Upper lobe of left lung (tissue), 6 donors: Measurements from ENCODE around the gene MCMBP. TPM values are rescaled to one million over a fixed set of nuclear protein-coding genes. Genes with fewer than 3 reads are reported as not detected.
"Not testable (repeated sequence)": the region's sequence is repeated elsewhere in the genome, so short reads cannot be mapped to it uniquely, and the experiment has no call there.

Source experiments
- ATAC-seq, 2 donors: fragments of 200-7000 bp; cut with Tn5 transposase; one replicate each; pipeline ENCODE4 v1.9.1; 2022; ENCODE audit warnings: mild to moderate bottlenecking in 2 of 2, moderate library complexity in 2 of 2; ENCODE audit not compliant: low FRiP score in 2 of 2
- DNase-seq, 2 donors: peaks; one replicate each; pipeline ENCODE4 v3.0.0-alpha.2; 2019 to 2020
- H3K27ac ChIP-seq, 4 donors: fragments of 200-600 bp; sonication (generic); one replicate each; pipeline ENCODE4 v1.5.1; 2016 to 2019
- H3K27me3 ChIP-seq, 4 donors: fragments of 200-600 bp; sonication (generic); one replicate each; pipeline ENCODE4 v1.5.1; 2017 to 2019
- H3K36me3 ChIP-seq, 4 donors: fragments of 200-600 bp; sonication (generic); one replicate each; pipeline ENCODE4 v1.5.1; 2016 to 2019
- H3K4me1 ChIP-seq, 4 donors: fragments of 200-600 bp; sonication (generic); one replicate each; pipeline ENCODE4 v1.5.1; 2018 to 2019
- H3K4me3 ChIP-seq, 4 donors: fragments of 200-600 bp; sonication (generic); one replicate each; pipeline ENCODE4 v1.5.1; 2017 to 2019; ENCODE audit warnings: mild to moderate bottlenecking in 2 of 4, moderate library complexity in 1 of 4
- H3K9me3 ChIP-seq, 4 donors: fragments of 200-600 bp; sonication (generic); one replicate each; pipeline ENCODE4 v1.5.1; 2018 to 2019
- EP300 ChIP-seq, 4 donors: sonication (generic); formaldehyde crosslinking; IDR thresholded peaks; one replicate each; pipeline ENCODE4 v1.5.1; 2017; ENCODE audit warnings: antibody characterized with exemption in 4 of 4, control low read depth in 2 of 4
- POLR2A ChIP-seq, 4 donors: fragments of 450-650 bp; IDR thresholded peaks; one replicate each; pipeline ENCODE4 v1.5.1; 2016 to 2017; ENCODE audit warnings: antibody characterized with exemption in 4 of 4, mild to moderate bottlenecking in 2 of 4
- POLR2AphosphoS5 ChIP-seq, 2 donors: sonication (generic); formaldehyde crosslinking; IDR thresholded peaks; one replicate each; pipeline ENCODE4 v1.5.1; 2017; ENCODE audit warnings: antibody characterized with exemption in 2 of 2
- WGBS, 2 donors: methylation state at CpG; one replicate each; pipeline ENCODE4 v1.1.5; 2017 to 2018; 5-methylcytosine and 5-hydroxymethylcytosine counted together
- total RNA-seq, 6 donors: library from RNA; depleted of rRNA in 4 of 6; stranded (reverse); fragments of >200 nt in 4 of 6; gene quantifications; one replicate each; pipeline versions ENCODE4 v1.1.0 to v1.2.1, GENCODE V29; 2016 to 2021
- TF ChIP-seq, protein P1 (sequence below), 6 experiments: fragments of 450-650 bp in 4 of 6; fragments of 200-600 bp in 2 of 6; sonication (generic) in 2 of 6; IDR thresholded peaks; one replicate each; pipeline ENCODE4 v1.5.1; 2016 to 2019; ENCODE audit warnings: antibody characterized with exemption in 6 of 6
- donor health status: DM: no; HTN: no; CAD: no; lungs with moderate emphysema.
- donor health status: DM: no; HTN: yes; CAD: no; lungs with severe emphysema.

MCMBP gene
- total RNA-seq, 6 donors from 2014 or later = 31.2 to 60.8 (median 50.7) TPM

DNA sequence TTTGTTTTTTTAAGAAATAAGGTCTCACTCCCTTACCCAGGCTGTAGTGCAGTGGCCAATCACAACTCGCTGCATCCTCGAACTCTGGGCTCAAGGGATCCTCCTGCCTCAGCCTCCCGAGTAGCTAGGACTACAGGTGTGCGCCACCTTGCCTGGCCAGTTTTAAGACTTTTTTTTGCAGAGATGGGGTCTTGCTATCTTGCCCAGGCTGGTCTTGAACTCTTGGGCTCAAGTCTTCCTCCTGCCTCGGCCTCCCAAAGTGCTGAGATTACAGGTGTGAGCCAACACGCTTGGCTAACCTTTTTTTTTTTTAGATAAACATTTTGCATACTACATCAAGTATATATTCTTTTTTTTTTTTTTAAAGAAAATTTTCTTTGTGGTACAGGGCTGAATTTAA, 38.0 kb upstream of the MCMBP start:
- H3K9me3 ChIP-seq = no peaks in the 10 kb centered on the region
- H3K27ac ChIP-seq = no peak overlapping the region
- TF ChIP-seq, protein P1, sequence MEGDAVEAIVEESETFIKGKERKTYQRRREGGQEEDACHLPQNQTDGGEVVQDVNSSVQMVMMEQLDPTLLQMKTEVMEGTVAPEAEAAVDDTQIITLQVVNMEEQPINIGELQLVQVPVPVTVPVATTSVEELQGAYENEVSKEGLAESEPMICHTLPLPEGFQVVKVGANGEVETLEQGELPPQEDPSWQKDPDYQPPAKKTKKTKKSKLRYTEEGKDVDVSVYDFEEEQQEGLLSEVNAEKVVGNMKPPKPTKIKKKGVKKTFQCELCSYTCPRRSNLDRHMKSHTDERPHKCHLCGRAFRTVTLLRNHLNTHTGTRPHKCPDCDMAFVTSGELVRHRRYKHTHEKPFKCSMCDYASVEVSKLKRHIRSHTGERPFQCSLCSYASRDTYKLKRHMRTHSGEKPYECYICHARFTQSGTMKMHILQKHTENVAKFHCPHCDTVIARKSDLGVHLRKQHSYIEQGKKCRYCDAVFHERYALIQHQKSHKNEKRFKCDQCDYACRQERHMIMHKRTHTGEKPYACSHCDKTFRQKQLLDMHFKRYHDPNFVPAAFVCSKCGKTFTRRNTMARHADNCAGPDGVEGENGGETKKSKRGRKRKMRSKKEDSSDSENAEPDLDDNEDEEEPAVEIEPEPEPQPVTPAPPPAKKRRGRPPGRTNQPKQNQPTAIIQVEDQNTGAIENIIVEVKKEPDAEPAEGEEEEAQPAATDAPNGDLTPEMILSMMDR (IDR thresholded peaks at IDR 0.05) = no peak
- TF ChIP-seq POLR2A (IDR thresholded peaks at IDR 0.05) (no peak), POLR2AphosphoS5 (IDR thresholded peaks at IDR 0.05) (no peak), EP300 (IDR thresholded peaks at IDR 0.05) (no peak)
- peaks cover 10 to 97% (median 61%) of the 10 kb centered on the region in 4 donors for H3K36me3 ChIP-seq
- ATAC-seq (no peak), DNase-seq (no peak)
- H3K27me3 ChIP-seq = no peaks in the 10 kb centered on the region
- no peak overlapping the region for H3K4me3 ChIP-seq
- WGBS, 2 donors = 93 to 98% methylated on average over 6 of the region's 6 CpGs
- no peaks in the 10 kb centered on the region for H3K4me1 ChIP-seq

DNA sequence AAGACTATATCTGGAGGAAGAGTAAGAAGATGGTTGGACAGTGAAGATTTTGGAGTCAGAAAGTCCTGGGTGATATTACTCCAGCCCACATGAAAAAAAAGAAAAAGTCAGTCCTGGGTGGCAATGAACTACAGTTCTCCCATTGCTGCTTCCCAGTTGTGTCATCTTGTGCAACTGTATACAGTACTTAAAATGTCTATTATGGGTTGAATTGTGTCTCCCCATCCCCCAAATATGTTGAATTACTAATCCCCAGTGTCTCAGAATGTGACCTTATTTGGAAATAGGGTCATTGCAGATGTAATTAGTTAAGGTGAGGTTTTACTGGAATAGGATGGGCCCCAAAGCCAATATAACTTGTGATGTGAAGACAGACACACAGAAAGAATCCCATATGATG, 35.5 kb upstream of the MCMBP start:
- Histone ChIP-seq H3K27me3 (no peaks in the 10 kb centered on the region), H3K36me3 (peaks cover 20 to 97% (median 67%) of the 10 kb centered on the region in 4 donors), H3K9me3 (no peaks in the 10 kb centered on the region), H3K4me3 (no peak overlapping the region), H3K27ac (no peak overlapping the region), H3K4me1 (no peaks in the 10 kb centered on the region)
- TF ChIP-seq POLR2A (IDR thresholded peaks at IDR 0.05) = no peak
- TF ChIP-seq POLR2AphosphoS5 (IDR thresholded peaks at IDR 0.05) = no peak
- TF ChIP-seq EP300 (IDR thresholded peaks at IDR 0.05) = no peak
- TF ChIP-seq, protein P1 (IDR thresholded peaks at IDR 0.05) = no peak
- ATAC-seq (no peak), DNase-seq (no peak)

DNA sequence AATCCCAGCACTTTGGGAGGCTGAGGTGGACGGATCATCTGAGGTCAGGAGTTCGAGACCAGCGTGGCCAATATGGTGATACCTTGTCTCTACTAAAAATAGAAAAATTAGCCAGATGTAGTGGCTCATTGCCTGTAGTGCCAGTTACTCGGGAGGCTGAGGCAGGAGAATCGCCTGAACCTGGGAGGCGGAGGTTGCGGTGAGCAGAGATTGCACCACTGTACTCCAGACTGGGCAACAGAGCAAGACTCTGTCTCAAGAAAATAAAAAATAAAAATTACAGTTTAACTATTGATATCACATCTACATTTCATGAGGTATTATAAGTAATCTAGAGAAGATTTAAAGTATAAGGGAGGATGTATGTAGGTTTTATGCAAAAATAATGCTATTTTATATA, 35.1 kb upstream of the MCMBP start:
- ATAC-seq, H3K27me3 ChIP-seq, H3K4me3 ChIP-seq, H3K9me3 ChIP-seq, DNase-seq, H3K27ac ChIP-seq, H3K4me1 ChIP-seq: not testable (repeated sequence)
- H3K36me3 ChIP-seq = peaks cover 22 to 97% (median 68%) of the 10 kb centered on the region in 4 donors
- 94 to 97% methylated on average over 7 of the region's 7 CpGs for WGBS, 2 donors

DNA sequence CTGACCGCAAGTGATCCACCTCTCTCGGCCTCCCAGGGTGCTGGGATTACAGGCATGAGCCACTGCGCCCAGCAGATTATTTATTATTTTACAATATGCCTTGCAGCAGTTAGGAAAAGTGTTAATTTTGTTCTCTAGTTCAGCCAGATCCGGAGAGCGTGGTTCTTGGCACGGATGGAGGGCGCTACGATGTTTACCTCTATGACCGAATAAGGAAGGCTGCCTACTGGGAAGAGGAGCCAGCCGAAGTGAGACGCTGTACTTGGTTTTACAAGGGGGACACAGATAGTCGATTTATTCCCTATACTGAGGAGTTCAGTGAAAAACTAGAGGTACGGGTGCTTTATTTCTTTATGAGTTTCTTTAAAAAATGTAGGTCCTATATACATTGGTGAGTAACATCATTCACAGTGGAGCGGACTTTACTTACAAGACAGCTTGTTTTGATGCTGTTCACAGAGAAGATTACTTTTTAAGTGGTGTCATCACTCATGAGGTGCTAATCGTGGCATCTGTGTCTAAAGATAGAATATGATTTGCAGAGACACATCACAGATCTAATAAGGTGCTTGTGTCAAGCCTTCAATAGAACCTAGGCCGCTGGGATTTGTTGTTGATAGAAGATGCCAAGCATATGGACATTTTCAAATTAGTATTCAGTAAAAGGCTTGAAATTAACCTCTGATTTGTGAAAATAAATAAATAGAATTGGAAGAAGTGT, 31.5 kb upstream of the MCMBP start:
- Histone ChIP-seq H3K4me1 (no peaks in the 10 kb centered on the region), H3K4me3 (no peak overlapping the region), H3K27me3 (no peaks in the 10 kb centered on the region), H3K9me3 (no peaks in the 10 kb centered on the region), H3K27ac (no peak overlapping the region), H3K36me3 (peaks cover 15 to 77% (median 49%) of the 10 kb centered on the region in 4 donors)
- DNase-seq (no peak), ATAC-seq (no peak)
- TF ChIP-seq POLR2AphosphoS5 (IDR thresholded peaks at IDR 0.05) (no peak), POLR2A (IDR thresholded peaks at IDR 0.05) (no peak), EP300 (IDR thresholded peaks at IDR 0.05) (no peak)
- TF ChIP-seq, protein P1 (IDR thresholded peaks at IDR 0.05) = no peak
- 90 to 93% methylated on average over 16 of the region's 16 CpGs for WGBS, 2 donors

DNA sequence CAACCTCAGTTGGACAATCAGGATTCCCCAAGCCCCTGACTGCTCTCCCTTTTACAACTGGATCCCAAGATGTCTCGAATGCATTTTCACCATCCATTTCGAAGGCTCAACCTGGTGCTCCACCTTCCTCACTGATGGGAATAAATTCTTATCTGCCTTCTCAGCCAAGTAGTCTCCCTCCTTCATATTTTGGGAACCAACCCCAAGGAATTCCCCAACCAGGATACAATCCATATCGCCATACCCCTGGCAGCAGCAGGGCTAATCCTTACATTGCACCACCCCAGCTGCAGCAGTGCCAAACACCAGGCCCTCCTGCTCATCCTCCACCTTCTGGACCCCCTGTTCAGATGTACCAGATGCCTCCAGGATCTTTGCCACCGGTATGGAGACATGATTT, 25.9 kb upstream of the MCMBP start:
- Histone ChIP-seq H3K27me3 (no peaks in the 10 kb centered on the region), H3K9me3 (no peaks in the 10 kb centered on the region), H3K36me3 (peaks cover 8 to 33% (median 19%) of the 10 kb centered on the region in 4 donors), H3K27ac (no peak overlapping the region), H3K4me3 (no peak overlapping the region), H3K4me1 (peaks cover 35 to 51% (median 39%) of the 10 kb centered on the region in 4 donors)
- TF ChIP-seq, protein P1 (IDR thresholded peaks at IDR 0.05) = no peak
- no peak for TF ChIP-seq POLR2A (IDR thresholded peaks at IDR 0.05)
- no peak for TF ChIP-seq POLR2AphosphoS5 (IDR thresholded peaks at IDR 0.05)
- no peak for TF ChIP-seq EP300 (IDR thresholded peaks at IDR 0.05)
- DNase-seq = no peak
- no peak for ATAC-seq
- 92 to 94% methylated on average over 4 of the region's 4 CpGs for WGBS, 2 donors
